ENCODE measurements around the gene COX11. TPM values are rescaled to one million over a fixed set of nuclear protein-coding genes. Genes with fewer than 3 reads are reported as not detected.

COX11 gene
- total RNA-seq, 2 donors from 2014 or later = 46.1 to 48.8 TPM

DNA sequence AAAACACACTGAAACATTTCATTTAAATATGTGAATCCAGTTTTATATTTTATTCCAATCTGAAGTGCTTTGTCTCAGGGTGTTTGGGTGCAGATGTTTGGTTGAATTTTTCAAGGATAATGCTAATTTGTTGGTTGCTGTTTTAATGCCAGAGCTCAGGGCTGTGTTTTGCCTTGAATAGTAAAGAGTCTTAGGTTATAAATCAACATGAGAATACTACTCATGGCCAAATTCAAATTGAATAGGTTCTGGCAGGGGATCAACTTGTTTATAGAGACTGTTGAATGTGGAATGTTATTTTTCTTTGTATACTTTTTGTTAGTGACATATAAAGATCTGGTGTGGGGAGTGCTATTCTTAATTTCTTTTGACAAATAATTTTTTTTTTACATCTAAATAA is 49.0 kb downstream of the COX11 start:
- intact Hi-C loops (cut with DNase I) = no loop called here
- DNase-seq (ENCODE audit: low spot score) = no peak

DNA sequence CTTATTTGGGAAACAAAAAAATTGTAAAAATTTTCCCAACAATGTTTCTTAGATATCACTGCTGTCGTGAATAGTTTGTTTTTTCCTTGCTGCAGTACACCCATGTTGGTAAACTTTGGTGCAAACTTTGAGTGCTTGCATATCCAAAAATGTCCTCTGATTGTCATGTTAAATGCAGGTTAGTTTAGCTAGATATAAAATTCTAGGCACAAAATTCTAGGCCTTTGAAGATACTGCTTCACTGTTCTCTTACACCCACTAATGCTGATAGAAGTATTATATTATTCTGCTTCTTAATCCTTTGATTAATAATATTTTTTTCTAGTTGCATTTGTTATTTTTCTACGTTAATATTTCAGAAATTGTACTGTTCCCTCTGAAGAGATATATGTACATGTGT is 51.7 kb downstream of the COX11 start:
- no peak for DNase-seq (ENCODE audit: low spot score)
- intact Hi-C loops (cut with DNase I) = no loop called here

Other genes with a start within 250 kb of the COX11 start
- gene TOM1L1, start 67.8 kb downstream of the COX11 start, total RNA-seq = 1 to 10 TPM; 4.2 to 4.7 TPM
- gene STXBP4, start 111 bp upstream of the COX11 start, total RNA-seq = 10 to 100 TPM; 18.3 to 20.8 TPM

Measured in posterior vena cava (tissue), 2 donors.